Caco-2 (cell line): Measurements from ENCODE around the gene ZNF320. TPM values are rescaled to one million over a fixed set of nuclear protein-coding genes. Genes with fewer than 3 reads are reported as not detected.

Experiments used
- Bru-seq: library from RNA; stranded (reverse); fragments of 400-500 nt; gene quantifications from one replicate; lab custom pipeline; 2021; lab: Mats Ljungman, UMichigan
- BruChase-seq, 2 experiments: library from RNA; stranded (reverse); fragments of 400-500 nt; gene quantifications; one replicate each; lab custom pipeline; 2021; lab: Mats Ljungman, UMichigan
- BruUV-seq: library from RNA; stranded (reverse); fragments of 400-500 nt; replicated peaks from 2 replicates; lab custom pipeline; 2021; lab: Mats Ljungman, UMichigan
- CTCF ChIA-PET: fragments of 300-600 bp; sonication (Branson Sonifier 250); formaldehyde crosslinking; loops from one replicate; lab custom pipeline; 2022; ENCODE audit warnings: antibody characterized with exemption; lab: Charles Lee
- POLR2A ChIA-PET: fragments of 300-600 bp; sonication (Branson Sonifier 250); formaldehyde crosslinking; loops from one replicate; lab custom pipeline; 2022; ENCODE audit warnings: antibody characterized with exemption; lab: Charles Lee
- DNase-seq, 2 experiments: peaks; one replicate each; pipeline versions ENCODE4 v3.0.0 to v3.0.0-alpha.2; 2020 to 2022
- H3K27me3 ChIP-seq: replicated peaks from 2 replicates; pipeline ENCODE4 v1.6.0; 2011; ENCODE audit warnings: low read length; ENCODE audit not compliant: control insufficient read depth, insufficient read depth
- H3K36me3 ChIP-seq: 2 replicates; pipeline ENCODE4 v1.5.1; 2011; ENCODE audit warnings: low read length; ENCODE audit not compliant: control insufficient read depth, insufficient read depth
- H3K4me1 ChIP-seq: fragments of 250-450 bp; sonication (Bioruptor Pico); 2 replicates; pipeline ENCODE4 v1.5.1; 2020; ENCODE audit warnings: mild to moderate bottlenecking
- H3K4me3 ChIP-seq: 2 replicates; pipeline ENCODE4 v1.5.1; 2011; ENCODE audit warnings: low read depth, mild to moderate bottlenecking, control low read depth, low read length
- H3K9me3 ChIP-seq: fragments of 250-450 bp; sonication (Bioruptor Pico); 2 replicates; pipeline ENCODE4 v1.5.1; 2020; ENCODE audit warnings: mild to moderate bottlenecking, moderate library complexity
- H3K27ac Mint-ChIP-seq: one replicate; pipeline ENCODE4 v1.8.0; 2022; ENCODE audit warnings: mixed read lengths; ENCODE audit not compliant: unreplicated experiment
- H3K27me3 Mint-ChIP-seq: one replicate; pipeline ENCODE4 v1.8.0; 2022; ENCODE audit warnings: mixed read lengths; ENCODE audit not compliant: insufficient read depth, unreplicated experiment
- H3K36me3 Mint-ChIP-seq: one replicate; pipeline ENCODE4 v1.8.0; 2022; ENCODE audit warnings: mild to moderate bottlenecking, mixed read lengths; ENCODE audit not compliant: insufficient read depth, unreplicated experiment
- H3K4me1 Mint-ChIP-seq: one replicate; pipeline ENCODE4 v1.8.0; 2022; ENCODE audit warnings: low read depth, mixed read lengths; ENCODE audit not compliant: unreplicated experiment
- H3K4me3 Mint-ChIP-seq: one replicate; pipeline ENCODE4 v1.8.0; 2022; ENCODE audit warnings: mild to moderate bottlenecking, moderate library complexity, mixed read lengths; ENCODE audit not compliant: unreplicated experiment
- H3K9me3 Mint-ChIP-seq: one replicate; pipeline ENCODE4 v1.8.0; 2022; ENCODE audit warnings: mixed read lengths; ENCODE audit not compliant: unreplicated experiment
- intact Hi-C: fragments of 100-400 bp; cut with micrococcal nuclease; formaldehyde crosslinking; loops from one replicate; pipeline ENCODE4 v1.10.0; 2022; ENCODE audit not compliant: unreplicated experiment
- long read RNA-seq: library from polyadenylated mRNA; stranded (forward); transcript quantifications from one replicate; pipeline ENCODE4 v2.0.0, GENCODE V29; 2022
- total RNA-seq: library from RNA; stranded (reverse); gene quantifications from 2 replicates; pipeline ENCODE4 v1.2.3, GENCODE V29; 2022
- TF ChIP-seq, protein P1 (sequence below), 2 experiments: fragments of 200-600 bp in 1 of 2; IDR thresholded peaks; 1 replicate in 1 of 2; 2 replicates in 1 of 2; pipeline versions ENCODE4 v1.5.1 to v1.8.0; 2011 to 2022; ENCODE audit warnings: antibody characterized with exemption in 1 of 2, control low read depth in 1 of 2, inconsistent platforms in 1 of 2, low read depth in 1 of 2, low read length in 1 of 2, mild to moderate bottlenecking in 1 of 2, moderate library complexity in 1 of 2; ENCODE audit not compliant: insufficient read depth in 1 of 2, severe bottlenecking in 1 of 2, unreplicated experiment in 1 of 2

ZNF320 gene
- total RNA-seq = 14.7 and 15.5 TPM in 2 replicates
- percentile 88 among the genes with signal in this experiment for Bru-seq, nascent RNA
- percentile 93 among the genes with signal in this experiment for BruChase-seq, experiment 1, labeled RNA remaining after a 2-hour chase
- BruChase-seq, experiment 2, labeled RNA remaining after a 6-hour chase = percentile 87 among the genes with signal in this experiment
- long read RNA-seq, partial matches to known transcripts = 0 of 9 reads
- long read RNA-seq, other reads (novel, unspliced or antisense) = 9 of 9 reads

DNA sequence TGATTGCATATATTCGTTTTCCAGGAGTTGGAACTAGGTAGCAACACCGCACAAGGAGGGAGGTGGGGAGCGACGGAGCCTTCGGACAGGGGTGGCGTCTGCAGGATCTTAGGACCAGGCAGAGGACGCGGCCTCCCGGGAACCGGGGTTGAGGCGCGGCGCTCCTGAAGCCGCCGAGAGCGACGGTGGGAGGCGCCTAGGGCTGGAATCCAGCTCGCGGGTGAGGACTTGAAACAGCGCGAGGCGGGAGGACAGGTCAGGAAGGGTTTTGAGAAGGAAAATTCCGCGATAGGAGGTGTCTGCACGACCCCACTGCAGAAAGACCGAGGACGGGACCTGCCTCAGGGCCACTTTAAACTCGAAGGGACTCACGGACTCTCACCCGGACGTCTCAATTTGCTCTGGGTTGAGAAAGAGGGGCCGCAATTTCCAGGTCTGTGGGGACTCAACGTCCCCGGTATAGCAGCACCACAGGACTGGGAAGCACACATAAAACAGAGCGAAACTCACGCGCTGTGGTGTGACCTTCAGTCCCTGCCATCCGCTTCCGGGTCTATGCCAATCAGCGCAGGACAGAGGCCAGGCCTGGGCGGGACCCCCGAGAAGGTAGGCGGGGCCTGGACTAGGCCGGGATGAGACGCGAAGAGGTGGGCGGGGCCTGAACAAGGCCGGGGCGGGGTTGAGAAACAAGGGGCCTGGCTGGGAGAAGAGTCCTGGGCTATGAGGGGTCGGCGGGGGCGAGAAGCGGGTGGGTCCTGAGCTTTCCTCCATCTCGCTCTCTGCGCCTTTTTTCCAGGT is at the start of gene ZNF320:
Gene ZNF320 (minus strand): TSS at position 498 of the 798 bp plus-strand sequence. CDS start 7,380 bp downstream, outside the sequence.
- TF ChIP-seq, protein P1, sequence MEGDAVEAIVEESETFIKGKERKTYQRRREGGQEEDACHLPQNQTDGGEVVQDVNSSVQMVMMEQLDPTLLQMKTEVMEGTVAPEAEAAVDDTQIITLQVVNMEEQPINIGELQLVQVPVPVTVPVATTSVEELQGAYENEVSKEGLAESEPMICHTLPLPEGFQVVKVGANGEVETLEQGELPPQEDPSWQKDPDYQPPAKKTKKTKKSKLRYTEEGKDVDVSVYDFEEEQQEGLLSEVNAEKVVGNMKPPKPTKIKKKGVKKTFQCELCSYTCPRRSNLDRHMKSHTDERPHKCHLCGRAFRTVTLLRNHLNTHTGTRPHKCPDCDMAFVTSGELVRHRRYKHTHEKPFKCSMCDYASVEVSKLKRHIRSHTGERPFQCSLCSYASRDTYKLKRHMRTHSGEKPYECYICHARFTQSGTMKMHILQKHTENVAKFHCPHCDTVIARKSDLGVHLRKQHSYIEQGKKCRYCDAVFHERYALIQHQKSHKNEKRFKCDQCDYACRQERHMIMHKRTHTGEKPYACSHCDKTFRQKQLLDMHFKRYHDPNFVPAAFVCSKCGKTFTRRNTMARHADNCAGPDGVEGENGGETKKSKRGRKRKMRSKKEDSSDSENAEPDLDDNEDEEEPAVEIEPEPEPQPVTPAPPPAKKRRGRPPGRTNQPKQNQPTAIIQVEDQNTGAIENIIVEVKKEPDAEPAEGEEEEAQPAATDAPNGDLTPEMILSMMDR (IDR thresholded peaks at IDR 0.05; ENCODE audit: insufficient read depth in 1 of 2, low read depth in 1 of 2, low read length in 1 of 2, severe bottlenecking in 1 of 2, unreplicated experiment in 1 of 2) = no peak
- CTCF ChIA-PET = no interaction called here
- Histone ChIP-seq H3K36me3 (no peaks in the 10 kb centered on the region; the same call in 1 of the 2 replicates), H3K4me1 (peaks cover 9% of the 10 kb centered on the region; the same call in 1 of the 2 replicates), H3K27me3 (no peaks in the 10 kb centered on the region), H3K4me3 (peak within 1 kb of the TSS; percentile 73), H3K9me3 (peaks cover 12% of the 10 kb centered on the region)
- Mint-ChIP-seq H3K27ac (peak within 1 kb of the TSS; percentile 95), H3K4me1 (peaks cover 5% of the 10 kb centered on the region), H3K4me3 (peak within 1 kb of the TSS; percentile 87), H3K27me3 (no peaks in the 10 kb centered on the region), H3K36me3 (peaks cover 38% of the 10 kb centered on the region), H3K9me3 (no peaks in the 10 kb centered on the region)
- DNase-seq = peak; percentile 96
- intact Hi-C loops = loop anchor here (2.0 kb wide), 1 partner anchor 25 kb away; the partner anchor contains the start of gene ZNF888
- TSS peak; percentile 68 for BruUV-seq
- POLR2A ChIA-PET = interaction anchor here (0.5 to 0.6 kb wide), 2 partner anchors 170 to 602 kb away, joined by 3 to 4 read pairs; no protein-coding TSS in a partner anchor

DNA sequence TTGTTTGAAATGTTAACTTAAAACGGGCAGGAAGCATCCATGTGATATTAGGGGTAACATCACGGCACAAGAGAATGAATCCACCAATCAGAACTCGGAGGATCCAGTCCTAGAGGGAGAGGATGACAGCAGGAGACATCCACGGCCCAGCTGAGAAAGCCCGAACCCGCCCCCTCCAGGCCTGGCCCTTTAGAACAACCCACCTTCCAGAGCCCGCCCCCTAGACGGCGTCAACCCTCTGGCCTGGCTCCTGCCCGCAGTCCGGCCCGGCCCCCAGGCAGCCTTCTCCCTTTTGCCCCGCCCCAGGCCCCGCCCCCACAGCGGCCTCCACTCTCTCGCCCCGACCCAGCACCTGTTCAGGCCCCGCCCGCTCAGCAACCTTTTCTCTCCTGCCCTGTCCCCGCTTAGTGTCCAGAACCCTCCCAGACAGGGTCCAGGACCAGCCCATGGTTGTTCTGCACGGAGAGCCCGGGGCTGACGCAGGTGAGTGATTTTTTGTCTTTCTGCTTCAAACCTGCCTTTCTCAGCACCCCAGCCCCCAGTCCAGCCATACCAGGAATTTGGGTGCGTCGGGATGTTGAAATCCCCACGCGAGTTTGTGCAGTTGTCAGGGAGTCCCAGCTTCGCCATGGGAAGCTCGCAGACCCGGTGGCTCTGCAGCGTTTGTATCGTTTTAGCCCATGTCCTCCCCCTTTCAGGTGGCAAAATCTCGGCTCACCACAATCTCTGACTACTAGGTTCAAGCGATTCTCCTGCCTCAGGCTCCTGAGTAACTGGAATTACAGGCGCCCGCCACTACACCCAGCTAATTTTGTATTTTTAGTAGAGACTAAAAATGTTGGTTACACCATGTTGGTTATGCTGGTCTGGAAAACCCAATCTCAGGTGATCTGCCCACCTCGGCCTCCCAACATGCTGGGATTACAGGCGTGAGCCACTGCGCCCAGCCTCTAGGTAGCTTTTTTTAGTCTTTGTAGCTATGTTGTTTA is 49.2 kb upstream of the ZNF320 start:
- H3K4me1 ChIP-seq = peaks cover 28% of the 10 kb centered on the region
- no peak overlapping the region for H3K4me3 ChIP-seq
- intact Hi-C loops = no loop called here
- Mint-ChIP-seq H3K27me3 (no peaks in the 10 kb centered on the region), H3K36me3 (peaks cover 79% of the 10 kb centered on the region), H3K4me1 (peaks cover 5% of the 10 kb centered on the region), H3K27ac (peak overlapping the region; percentile 49), H3K9me3 (peaks cover 25% of the 10 kb centered on the region), H3K4me3 (peak overlapping the region; percentile 29)
- CTCF ChIA-PET = no interaction called here
- BruUV-seq = no TSS peak
- H3K36me3 ChIP-seq = peaks cover 3% of the 10 kb centered on the region; the same call in 1 of the 2 replicates
- TF ChIP-seq, protein P1 (IDR thresholded peaks at IDR 0.05; ENCODE audit: insufficient read depth in 1 of 2, low read depth in 1 of 2, low read length in 1 of 2, severe bottlenecking in 1 of 2, unreplicated experiment in 1 of 2) = no peak
- no peaks in the 10 kb centered on the region for H3K27me3 ChIP-seq
- POLR2A ChIA-PET = no interaction called here
- DNase-seq = peak in 1 of 2 experiments; percentile 58
- H3K9me3 ChIP-seq = peaks cover 68% of the 10 kb centered on the region
